Measurements from ENCODE around the gene EIF4EBP2.

The EIF4EBP2 gene

GRCh38 chr10:70404036-70404786, at the start of gene EIF4EBP2:
TSS of gene EIF4EBP2 (plus strand) at chr10:70404145. CDS start at chr10:70404402, 257 bp downstream.
- DNase-seq (ENCODE audit: low read depth) = peak; percentile 91

DNA sequence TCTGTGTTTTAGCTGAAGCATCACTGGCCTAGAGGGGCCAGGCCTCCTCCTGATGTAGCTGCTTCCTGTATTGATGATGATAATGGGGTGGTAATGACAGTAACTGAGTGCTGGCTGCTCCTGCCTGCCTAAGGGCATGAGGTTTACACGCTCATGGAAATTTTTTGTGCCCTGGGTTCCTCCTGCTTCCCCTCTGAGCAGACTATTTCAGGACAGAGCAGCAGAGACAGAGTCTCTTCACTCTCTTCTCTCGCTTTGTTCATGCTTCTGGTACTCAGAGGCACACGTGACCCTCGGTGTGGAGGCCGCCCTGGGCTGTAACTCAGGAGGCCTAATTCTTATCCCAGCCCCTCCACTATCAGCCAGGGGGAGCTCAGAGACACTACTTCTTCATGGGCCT, 49.4 kb upstream of the EIF4EBP2 start:
- no peak for DNase-seq (ENCODE audit: low read depth)

- no peak for DNase-seq (ENCODE audit: low read depth)
Observed at GRCh38 chr10:70355051-70356021, 48.6 kb upstream of the EIF4EBP2 start.

- DNase-seq (ENCODE audit: low read depth) = no peak
Observed at GRCh38 chr10:70357565-70357964, 46.4 kb upstream of the EIF4EBP2 start.

DNA sequence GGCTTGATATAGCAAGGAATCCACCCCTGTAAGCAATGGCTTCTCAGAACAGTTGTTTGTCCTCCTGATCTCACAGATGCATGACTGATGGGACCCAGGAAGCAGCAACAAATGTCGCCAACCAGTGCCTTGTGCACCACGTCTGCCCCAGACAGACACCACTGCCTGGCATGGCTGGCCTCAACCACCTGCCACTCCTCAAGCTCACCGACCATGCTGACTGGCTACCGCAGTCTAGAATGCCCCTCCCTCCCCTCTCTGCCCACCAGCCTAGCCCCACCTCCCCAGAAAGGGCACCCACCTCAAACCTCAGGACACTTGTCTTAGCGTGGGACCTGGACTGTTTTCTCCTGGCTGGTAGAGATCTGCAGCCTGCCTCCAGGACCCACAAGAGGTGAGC, 45.5 kb upstream of the EIF4EBP2 start:
- no peak for DNase-seq (ENCODE audit: low read depth)

DNA sequence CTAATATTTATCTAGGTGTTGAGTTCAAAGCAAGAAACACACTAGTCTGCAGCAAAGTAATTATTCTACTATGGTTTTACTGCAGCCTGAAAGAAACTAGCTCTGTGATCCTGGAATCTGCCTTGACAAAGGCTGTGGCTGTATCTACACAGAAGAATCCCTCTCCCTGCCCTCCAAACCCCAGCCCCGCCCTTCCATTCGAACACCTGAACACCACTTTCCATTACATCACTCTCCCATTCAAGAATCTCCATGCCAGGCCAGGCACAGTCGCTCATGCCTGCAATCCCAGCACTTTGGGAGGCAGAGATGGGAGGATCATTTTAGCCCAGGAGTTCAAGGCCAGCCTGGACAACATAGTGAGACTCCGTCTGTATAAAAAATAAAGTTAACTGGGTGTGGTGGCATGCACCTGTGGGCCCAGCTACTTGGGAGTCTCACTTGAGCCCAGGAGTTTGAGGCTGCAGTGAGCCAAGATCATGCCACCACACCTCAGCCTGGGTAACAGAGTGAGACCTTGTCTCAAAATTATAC, 44.9 kb upstream of the EIF4EBP2 start:
- DNase-seq (ENCODE audit: low read depth) = no peak

GRCh38 chr10:70360215-70360614, 43.7 kb upstream of the EIF4EBP2 start:
- DNase-seq (ENCODE audit: low read depth) = no peak

DNA sequence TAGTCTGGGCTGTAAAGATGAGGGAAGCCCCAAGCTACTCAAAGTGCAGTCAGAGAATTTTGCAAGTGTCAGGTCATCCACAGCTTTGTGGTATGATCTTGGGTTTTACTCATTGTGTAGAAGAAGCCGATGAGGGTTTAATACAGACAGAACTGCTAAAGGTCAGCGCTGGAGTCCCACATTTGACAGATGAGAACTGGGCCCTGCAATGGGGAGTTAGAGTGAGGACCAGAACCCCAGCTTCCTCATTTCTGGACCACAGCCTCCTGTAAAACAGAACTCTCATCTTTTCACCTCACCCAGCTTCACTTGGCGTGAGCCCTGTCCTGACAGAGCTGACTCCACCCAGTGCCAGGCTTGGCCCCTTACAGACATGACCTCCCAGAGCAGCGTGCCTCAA, 41.6 kb upstream of the EIF4EBP2 start:
- DNase-seq (ENCODE audit: low read depth) = no peak

- no peak for DNase-seq (ENCODE audit: low read depth)
Observed at GRCh38 chr10:70363292-70363691, 40.7 kb upstream of the EIF4EBP2 start.

DNA sequence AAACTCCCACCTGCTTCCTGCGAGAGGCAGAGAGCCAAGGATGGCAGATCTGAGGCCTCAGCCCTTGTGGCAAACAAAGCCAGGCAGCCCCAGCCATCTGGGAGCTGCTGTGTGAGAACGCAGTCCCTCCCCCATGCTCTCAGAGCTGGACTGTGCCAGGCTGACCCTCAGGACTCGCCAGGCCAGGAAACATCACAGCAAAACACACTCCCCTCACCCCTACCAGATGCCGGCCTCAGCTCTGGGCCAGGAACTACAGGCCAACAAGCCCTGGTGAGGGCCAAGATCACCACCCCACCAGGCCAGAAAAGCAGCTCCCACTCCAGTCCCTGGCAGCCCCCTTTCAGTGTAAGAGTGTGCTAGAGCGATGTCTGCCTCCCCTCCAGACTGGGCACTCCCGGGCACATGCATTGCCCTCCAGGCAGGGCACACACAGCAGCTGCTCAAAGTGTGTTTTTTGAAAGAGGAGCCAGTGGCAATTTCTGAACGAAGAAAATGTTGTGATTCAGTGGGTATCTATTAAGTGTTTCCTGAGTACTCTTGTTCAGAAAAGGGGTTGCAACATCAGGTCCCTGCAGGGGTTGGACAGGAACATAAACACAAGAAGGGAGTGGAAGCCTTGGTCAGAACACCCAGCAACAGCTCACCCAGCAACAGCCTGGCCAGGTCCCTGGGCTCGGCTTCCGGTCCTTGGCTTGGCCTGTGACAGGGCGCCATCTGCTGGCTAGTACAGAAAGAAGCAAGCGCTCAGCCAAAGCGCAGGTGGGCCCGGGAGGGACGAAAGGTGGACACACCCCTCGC, 39.8 kb upstream of the EIF4EBP2 start:
- DNase-seq (ENCODE audit: low read depth) = peak; percentile 96

- no peak for DNase-seq (ENCODE audit: low read depth)
Observed at GRCh38 chr10:70364772-70365091, 39.2 kb upstream of the EIF4EBP2 start.

GRCh38 chr10:70367195-70367796, 36.6 kb upstream of the EIF4EBP2 start:
- DNase-seq (ENCODE audit: low read depth) = peak; percentile 65

GRCh38 chr10:70368774-70369482, 35.0 kb upstream of the EIF4EBP2 start:
- no peak for DNase-seq (ENCODE audit: low read depth)

- no peak for DNase-seq (ENCODE audit: low read depth)
Observed at GRCh38 chr10:70369498-70370018, 34.4 kb upstream of the EIF4EBP2 start.

- no peak for DNase-seq (ENCODE audit: low read depth)
Observed at GRCh38 chr10:70370766-70371165, 33.2 kb upstream of the EIF4EBP2 start.

- DNase-seq (ENCODE audit: low read depth) = no peak
Observed at GRCh38 chr10:70371846-70372245, 32.1 kb upstream of the EIF4EBP2 start.

DNA sequence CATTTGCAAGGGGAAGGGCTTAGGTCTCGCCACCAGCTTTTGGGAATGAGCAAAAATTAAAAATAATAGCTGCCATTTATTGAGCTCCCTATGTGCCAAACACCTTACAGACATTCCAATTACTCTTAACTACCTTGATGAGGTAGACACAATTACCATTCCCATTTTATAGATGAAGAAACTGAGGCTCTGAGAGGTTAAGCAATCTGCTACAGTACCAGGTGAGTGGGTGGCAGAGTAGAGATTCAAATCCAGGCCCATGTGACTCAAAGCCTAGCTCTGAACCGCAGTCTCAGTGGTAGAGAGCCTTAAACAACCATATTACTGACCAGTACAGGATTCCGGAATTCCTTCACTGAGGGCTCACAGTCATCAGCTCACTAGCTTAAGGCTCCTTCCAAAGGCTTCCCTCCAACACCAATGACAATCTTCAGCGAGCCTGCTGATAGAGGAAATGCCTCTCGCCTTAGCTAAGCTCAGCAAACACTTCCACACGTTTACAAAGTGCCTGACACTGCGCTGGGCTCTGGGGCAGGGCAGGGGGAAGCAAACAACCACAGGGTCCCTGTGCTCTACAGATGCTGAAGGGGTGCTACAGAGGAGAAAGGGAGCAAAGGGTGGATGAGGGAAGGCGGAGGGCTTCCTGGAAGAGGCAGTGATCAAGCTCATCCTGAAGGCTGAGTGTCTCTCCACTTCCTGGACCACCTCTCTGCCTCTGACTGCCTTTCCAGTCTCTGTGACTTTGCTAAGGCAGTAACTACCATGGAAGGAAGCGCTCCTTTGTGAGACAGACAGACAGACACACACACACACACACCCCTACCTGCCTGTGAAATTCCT, 28.9 kb upstream of the EIF4EBP2 start:
- DNase-seq (ENCODE audit: low read depth) = no peak

DNA sequence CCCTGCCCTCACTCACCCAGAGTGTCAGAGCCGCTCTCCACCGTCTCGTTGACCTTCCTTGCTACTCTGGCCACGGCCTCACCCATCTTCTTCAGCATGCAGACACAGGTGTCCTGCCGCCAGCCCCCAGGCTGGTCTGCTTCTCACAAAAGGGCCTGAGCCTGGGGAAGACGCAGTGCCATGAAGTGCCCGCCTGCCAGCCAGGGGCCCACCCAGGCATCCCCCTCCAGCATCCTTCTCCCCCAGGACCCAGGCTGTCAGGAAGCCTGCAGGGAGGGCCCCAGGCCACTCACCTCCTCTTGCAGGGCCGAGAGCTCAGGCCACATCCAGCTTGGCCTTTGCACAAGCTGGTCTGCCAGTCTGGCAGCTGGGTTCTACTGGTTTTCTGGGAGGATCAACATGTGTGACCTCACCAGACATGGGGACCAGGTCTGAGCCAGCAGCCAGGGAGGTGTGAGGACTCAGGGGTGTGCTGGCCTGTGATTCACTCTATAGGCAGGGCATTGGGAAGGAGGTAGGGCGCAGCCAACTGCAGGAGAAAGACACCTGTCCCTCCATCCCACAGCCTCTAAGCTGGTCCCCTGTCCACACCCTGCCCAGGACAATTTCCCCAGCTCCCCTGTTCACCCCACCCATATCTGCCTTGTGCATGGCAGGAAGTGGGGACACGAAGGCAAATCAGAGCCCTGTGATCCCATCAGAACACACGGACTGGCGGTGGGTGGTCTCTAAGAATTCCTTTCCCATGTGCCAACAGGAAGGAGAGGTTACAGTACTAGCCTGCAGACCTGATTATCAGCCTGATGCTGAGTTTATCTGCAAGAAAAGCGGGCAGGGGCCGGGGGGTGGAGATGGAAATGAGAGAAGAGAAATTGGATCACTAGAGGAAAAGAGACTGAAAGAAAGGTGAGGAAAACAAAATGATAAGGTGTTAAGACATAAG, 27.2 kb upstream of the EIF4EBP2 start:
- DNase-seq (ENCODE audit: low read depth) = no peak

- peak; percentile 20 for DNase-seq (ENCODE audit: low read depth)
Observed at GRCh38 chr10:70378122-70378521, 25.8 kb upstream of the EIF4EBP2 start.

Measured in stromal cell of bone marrow (primary cell).